ENCODE measurements around the gene PLEKHM2.

- TF ChIP-seq CTCF (conservative IDR thresholded peaks at IDR 0.05; ENCODE audit: low read depth, low read length) (no peak), EZH2 (IDR thresholded peaks at IDR 0.05; ENCODE audit: borderline replicate concordance, low read depth, low read length, poor library complexity, severe bottlenecking) (no peak)
Measured at GRCh38 chr1:15723631-15724246, 39.6 kb downstream of the PLEKHM2 start.

Measured in A673 (cell line).